CD4-positive, alpha-beta T cell treated with Interleukin-17A for 1 hour (primary cell): Measurements from ENCODE around the gene COPZ2.
A peak's percentile ranks its signal among the peaks of the same experiment; 100 is the strongest.
"Not testable (repeated sequence)": the region's sequence is repeated elsewhere in the genome, so short reads cannot be mapped to it uniquely, and the experiment has no call there.

Experiments used
- DNase-seq: peaks from one replicate; pipeline ENCODE4 v3.0.0-alpha.2; 2020

The COPZ2 gene

DNA sequence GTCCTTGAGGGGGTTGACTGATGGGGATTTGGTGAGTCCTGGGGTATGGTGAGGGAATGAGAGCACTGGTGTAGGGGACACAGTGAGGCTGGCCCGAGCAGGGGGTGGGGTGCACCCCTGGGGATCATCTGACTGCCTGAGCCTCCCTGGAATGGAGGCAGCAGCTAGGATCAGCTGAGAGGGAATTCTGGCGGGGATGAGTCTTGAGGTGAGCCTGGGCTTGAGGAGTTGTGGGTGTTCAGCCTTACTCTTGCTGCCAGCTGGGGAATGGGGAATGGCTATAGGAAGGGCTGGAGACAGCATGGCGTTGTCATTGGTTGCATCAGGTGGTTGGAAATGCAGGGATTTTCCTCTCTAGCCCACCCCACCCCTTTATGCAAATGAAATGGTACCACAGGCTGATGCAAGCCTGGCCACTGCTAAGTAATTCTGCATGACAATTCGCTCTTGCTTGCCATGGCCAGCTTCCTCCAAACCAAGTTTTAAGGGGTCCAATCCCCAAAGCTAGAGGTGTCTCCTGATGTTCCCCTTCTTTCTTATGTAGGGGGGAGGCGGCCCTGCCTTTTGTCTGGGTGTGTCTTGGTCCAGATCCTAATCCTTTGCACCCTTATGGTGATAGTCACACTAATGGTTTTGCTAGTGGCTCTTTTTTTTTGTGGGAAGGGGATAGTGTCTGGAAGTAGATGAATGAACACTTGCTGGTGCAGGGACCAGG lies 18.1 kb upstream of the COPZ2 start:
- no peak for DNase-seq

GRCh38 chr17:48054238-48055185 lies 16.9 kb upstream of the COPZ2 start:
- DNase-seq, result no peak

- no peak for DNase-seq
These were observed 16.2 kb upstream of the COPZ2 start for GRCh38 chr17:48053758-48054237.

DNA sequence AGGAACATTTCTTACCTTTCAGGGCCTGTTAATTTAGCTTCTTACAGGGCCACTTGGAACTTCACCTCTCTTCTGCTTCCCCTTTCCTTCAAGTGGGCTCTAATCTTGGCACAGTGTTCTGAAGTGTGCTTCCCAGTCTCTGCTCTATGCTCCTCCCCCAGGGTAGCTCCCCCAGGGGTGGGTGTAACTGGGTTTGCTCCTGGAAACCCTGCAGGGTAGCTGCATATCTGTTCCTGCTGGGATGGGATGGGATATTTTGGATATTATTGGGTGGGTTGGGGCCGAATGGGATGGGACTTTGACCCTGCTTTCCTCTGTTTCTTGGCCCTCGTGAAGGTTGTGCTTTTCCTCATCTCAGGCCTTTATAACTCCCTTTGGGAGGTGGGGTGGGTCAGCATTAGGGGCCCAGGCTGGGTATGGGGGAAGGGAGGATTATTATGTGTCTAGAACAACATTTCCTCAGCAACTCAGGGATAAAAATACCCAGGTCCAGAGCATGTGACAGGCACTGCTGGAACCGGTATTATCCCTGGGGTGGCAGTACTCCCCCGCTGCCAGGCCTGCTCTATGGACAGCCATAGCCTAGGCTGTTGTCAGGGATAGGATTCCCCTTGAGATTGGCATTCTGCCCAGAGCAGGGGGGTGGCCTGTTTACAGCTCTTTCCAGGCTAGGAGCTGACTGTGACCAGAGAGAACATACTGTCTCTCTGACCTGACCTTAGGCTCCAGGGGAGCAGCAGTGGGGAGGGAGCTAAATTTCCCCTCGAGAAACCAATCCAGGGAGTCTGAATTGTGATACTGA lies 15.6 kb upstream of the COPZ2 start:
- no peak for DNase-seq

- DNase-seq, result no peak
These were observed 14.3 kb upstream of the COPZ2 start for GRCh38 chr17:48051706-48052486.

DNA sequence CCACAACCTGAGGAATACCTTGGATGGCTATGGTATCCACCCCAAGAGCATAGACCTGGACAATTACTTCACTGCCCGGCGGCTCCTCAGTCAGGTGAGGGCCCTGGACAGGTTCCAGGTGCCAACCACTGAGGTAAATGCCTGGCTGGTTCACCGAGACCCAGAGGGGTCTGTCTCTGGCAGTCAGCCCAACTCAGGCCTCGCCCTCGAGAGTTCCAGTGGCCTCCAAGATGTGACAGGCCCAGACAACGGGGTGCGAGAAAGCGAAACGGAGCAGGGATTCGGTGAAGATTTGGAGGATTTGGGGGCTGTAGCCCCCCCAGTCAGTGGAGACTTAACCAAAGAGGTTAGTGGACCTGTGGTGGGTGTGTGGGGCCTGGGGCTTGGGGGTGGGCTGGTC lies 13.7 kb upstream of the COPZ2 start:
- DNase-seq, result no peak

DNA sequence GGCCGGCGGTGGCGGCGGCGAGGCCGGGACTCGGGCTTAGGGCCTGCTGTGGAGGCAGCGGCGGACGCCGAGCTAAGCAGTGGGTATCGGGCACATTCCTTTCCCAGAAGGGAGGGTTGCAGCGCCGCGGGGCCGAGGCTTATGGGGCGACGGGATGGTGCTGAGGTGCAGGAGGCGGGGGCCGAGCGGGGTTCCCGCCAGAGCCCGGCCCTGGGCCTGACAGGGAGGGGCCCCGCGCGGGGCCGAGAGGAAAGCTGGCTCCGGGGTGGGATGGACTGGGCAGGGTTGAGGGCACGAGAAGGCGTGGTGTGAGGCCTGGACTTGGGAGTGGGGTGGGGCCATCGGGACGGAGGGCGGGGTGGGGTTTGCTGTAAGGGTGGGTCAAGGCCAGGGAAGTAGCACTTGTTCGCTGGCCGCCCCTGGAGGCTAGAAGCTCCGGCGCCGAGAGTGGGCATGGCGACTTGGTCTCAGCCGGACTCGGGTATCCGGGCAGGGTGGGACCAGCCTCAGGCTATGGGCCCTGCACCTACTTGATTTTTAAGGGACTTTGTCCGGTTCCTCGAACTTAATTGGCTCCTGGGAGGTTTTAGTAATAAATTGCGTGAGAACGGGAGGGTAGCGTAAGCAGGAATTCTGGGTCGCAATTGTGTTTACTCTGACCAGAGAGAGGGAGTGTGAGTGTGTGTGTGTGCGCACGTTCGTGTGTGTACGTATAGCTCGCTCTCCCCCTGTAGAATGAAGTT lies 11.0 kb upstream of the COPZ2 start:
- DNase-seq, result peak; percentile 41

GRCh38 chr17:48047741-48048383 lies 10.3 kb upstream of the COPZ2 start, which contains the start of gene NFE2L1:
NFE2L1 (plus strand) TSS chr17:48048359; CDS start chr17:48051119, 2,760 bp downstream.
- DNase-seq, result peak; percentile 99

GRCh38 chr17:48047113-48047740 lies 9.6 kb upstream of the COPZ2 start:
- DNase-seq, result no peak

GRCh38 chr17:48046296-48046695 lies 8.7 kb upstream of the COPZ2 start:
- DNase-seq, result no peak

GRCh38 chr17:48045316-48046001 lies 7.9 kb upstream of the COPZ2 start:
- DNase-seq, result no peak

GRCh38 chr17:48044851-48045250 lies 7.3 kb upstream of the COPZ2 start:
- no peak for DNase-seq

GRCh38 chr17:48043176-48043575 lies 5.6 kb upstream of the COPZ2 start:
- DNase-seq, result no peak

DNA sequence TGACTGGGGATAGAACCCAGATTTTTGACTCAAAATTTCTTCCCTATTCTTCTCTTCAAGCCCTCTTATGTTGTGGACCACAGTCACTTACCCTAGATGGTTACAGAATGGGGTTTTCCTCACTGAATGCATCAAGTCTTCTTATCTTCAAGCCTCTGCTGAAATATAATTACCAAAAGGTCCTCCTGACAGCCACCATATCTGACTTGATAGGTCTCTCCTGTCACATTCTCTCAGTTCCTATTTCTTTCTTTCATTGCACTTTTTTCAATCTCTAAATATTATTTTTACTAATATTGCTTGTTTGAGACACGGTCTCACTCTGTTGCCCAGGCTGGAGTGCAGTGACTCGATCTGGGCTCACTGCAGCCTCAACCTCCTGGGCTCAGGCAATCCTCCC lies 1.1 kb upstream of the COPZ2 start:
- DNase-seq, result no peak

- no peak for DNase-seq
These were observed 284 bp upstream of the COPZ2 start for GRCh38 chr17:48037838-48038323.

DNA sequence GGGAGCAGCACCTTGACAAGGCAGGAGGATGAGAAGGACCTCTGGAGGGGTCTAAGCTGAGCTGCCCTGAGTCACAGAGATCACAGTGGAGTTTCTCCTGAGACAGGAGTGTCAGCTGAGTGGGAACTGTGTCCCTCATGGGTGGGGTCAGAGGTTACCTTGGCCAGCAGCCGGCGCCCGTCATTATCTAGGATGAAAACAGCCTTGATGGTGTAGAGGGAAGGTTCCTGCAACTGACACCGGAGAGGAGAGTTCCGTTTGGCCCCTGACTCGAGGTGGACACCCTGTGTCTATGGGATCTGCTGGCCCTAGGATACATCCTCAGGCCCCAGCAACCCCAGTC lies 933 bp downstream of the COPZ2 start:
- no peak for DNase-seq

DNA sequence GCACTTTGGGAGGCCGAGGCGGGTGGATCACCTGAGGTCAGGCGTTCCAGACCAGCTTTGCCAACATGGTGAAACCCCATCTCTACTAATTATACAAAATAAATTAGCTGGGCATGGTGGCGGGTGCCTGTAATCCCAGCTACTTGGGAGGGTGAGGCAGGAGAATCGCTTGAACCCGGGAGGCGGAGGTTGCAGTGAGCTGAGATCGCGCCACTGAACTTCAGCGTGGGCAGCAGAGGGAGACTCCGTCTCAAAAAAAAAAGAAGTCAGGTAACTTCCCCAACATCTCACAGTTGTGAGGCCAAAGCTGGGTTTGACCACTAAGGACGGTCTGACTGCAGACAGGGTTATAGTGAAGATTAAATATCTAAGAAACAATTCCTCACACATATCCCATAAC lies 2.9 kb downstream of the COPZ2 start:
- DNase-seq, result not testable (repeated sequence)

- no peak for DNase-seq
These were observed 5.6 kb downstream of the COPZ2 start for GRCh38 chr17:48031966-48032365.

DNA sequence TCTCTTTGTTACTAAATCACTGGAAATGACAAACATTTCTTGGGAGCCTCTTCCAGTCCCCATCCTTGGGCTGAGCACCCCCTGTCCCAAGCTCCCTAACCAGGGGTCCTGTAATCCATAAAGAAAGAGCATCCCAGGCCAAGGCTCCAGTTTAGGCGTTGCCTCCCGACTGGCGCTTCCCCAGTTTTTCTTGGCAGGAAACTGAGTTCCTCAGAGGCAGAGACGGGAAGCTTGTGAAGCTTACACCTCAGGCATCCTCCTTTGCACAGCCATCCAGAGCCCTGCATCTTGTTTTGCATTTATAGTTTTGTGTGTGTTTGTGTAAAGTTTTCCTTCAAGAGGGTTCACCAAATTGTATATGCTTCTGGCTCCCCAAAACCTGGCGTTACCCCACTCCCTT lies 7.1 kb downstream of the COPZ2 start:
- DNase-seq, result no peak

GRCh38 chr17:48028736-48029135 lies 8.9 kb downstream of the COPZ2 start:
- DNase-seq, result no peak
